MM.1S (cell line): Measurements from ENCODE around the gene CIT.

Experiments
- CTCF ChIP-seq: fragments of 300-600 bp; sonication (generic); IDR thresholded peaks from 2 replicates; pipeline ENCODE4 v1.5.1; 2016; ENCODE audit warnings: antibody characterized with exemption, low read length, mixed read lengths
- EZH2phosphoT487 ChIP-seq: fragments of 300-600 bp; sonication (generic); IDR thresholded peaks from 2 replicates; pipeline ENCODE4 v1.6.1; 2018; ENCODE audit warnings: antibody characterized with exemption, low read length

DNA sequence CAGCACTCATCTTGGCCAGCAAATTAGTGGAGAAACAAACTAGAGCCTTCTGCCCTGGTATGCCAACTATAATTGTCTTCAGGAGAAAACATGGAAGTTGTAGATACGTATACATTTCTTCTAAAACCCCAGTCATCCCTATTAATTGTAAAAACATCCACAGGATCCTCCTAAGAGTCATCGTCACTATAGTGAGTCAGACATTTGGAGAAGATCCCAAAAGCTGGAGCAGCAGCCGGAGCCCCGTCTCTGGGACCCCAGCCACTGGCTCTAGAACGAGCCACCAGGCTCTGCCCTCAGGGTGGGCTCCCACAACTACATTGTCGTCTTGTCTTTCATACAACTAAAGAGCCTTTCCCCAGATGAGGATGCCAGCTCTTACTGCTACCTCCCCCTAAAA, 193.7 kb downstream of the CIT start:
- TF ChIP-seq CTCF = no peak
- no peak for TF ChIP-seq EZH2phosphoT487
